Ascending aorta (tissue), 2 donors: ENCODE results near the gene FLYWCH1. TPM values are rescaled to one million over a fixed set of nuclear protein-coding genes. Genes with fewer than 3 reads are reported as not detected.

ENCODE experiments used
- DNase-seq, 2 donors: peaks; one replicate each; pipeline ENCODE4 v3.0.0-alpha.2; 2019; ENCODE audit warnings: low spot score in 2 of 2
- H3K27ac ChIP-seq, 2 donors: fragments of 200-600 bp; sonication (generic); one replicate each; pipeline ENCODE4 v1.5.1; 2016 to 2017; ENCODE audit warnings: mild to moderate bottlenecking in 1 of 2
- H3K27me3 ChIP-seq: fragments of 200-600 bp; sonication (generic); one replicate; pipeline ENCODE4 v1.5.1; 2017
- H3K36me3 ChIP-seq, 2 donors: fragments of 200-600 bp; sonication (generic); one replicate each; pipeline ENCODE4 v1.5.1; 2016
- H3K4me1 ChIP-seq, 2 donors: fragments of 200-600 bp; sonication (generic); one replicate each; pipeline ENCODE4 v1.5.1; 2016 to 2017; ENCODE audit warnings: mild to moderate bottlenecking in 1 of 2
- H3K4me3 ChIP-seq, 2 donors: fragments of 200-600 bp; sonication (generic); one replicate each; pipeline ENCODE4 v1.5.1; 2016 to 2017; ENCODE audit warnings: mild to moderate bottlenecking in 1 of 2
- H3K9me3 ChIP-seq, 2 donors: fragments of 200-600 bp; sonication (generic); one replicate each; pipeline ENCODE4 v1.5.1; 2016
- CTCF ChIP-seq, 3 experiments: fragments of 200-600 bp in 2 of 3; fragments of 450-650 bp in 1 of 3; sonication (generic) in 2 of 3; IDR thresholded peaks; one replicate each; pipeline ENCODE4 v1.5.1; 2016 to 2019; ENCODE audit warnings: antibody characterized with exemption in 3 of 3, mild to moderate bottlenecking in 1 of 3, moderate library complexity in 1 of 3
- intact Hi-C: fragments of 100-400 bp; cut with DNase I; formaldehyde crosslinking; loops from one replicate; pipeline ENCODE4 v1.15.1; 2023
- total RNA-seq: library from RNA; depleted of rRNA; stranded (reverse); fragments of >200 nt; gene quantifications from one replicate; pipeline ENCODE4 v1.1.0, GENCODE V29; 2016

The FLYWCH1 gene
- total RNA-seq, 1 donor from 2014 or later = 74.3 TPM

- no peaks in the 10 kb centered on the region for H3K36me3 ChIP-seq
- H3K27ac ChIP-seq = no peak overlapping the region
- H3K4me1 ChIP-seq = no peaks in the 10 kb centered on the region
- no peak for TF ChIP-seq CTCF (IDR thresholded peaks at IDR 0.05)
- H3K9me3 ChIP-seq = no peaks in the 10 kb centered on the region
- H3K4me3 ChIP-seq = no peak overlapping the region
- no peak for DNase-seq
- intact Hi-C loops = no loop called here
- H3K27me3 ChIP-seq = no peaks in the 10 kb centered on the region
Measured at GRCh38 chr16:2871926-2872325, 39.8 kb upstream of the FLYWCH1 start.

GRCh38 chr16:2874032-2874911 lies 37.5 kb upstream of the FLYWCH1 start:
- Histone ChIP-seq H3K27ac (no peak overlapping the region), H3K4me1 (no peaks in the 10 kb centered on the region), H3K36me3 (no peaks in the 10 kb centered on the region), H3K27me3 (no peaks in the 10 kb centered on the region), H3K4me3 (no peak overlapping the region), H3K9me3 (no peaks in the 10 kb centered on the region)
- intact Hi-C loops = loop anchor here (2.0 kb wide), 1 partner anchor 45 kb away; no protein-coding TSS in a partner anchor
- TF ChIP-seq CTCF (IDR thresholded peaks at IDR 0.05) = no peak
- DNase-seq = no peak

DNA sequence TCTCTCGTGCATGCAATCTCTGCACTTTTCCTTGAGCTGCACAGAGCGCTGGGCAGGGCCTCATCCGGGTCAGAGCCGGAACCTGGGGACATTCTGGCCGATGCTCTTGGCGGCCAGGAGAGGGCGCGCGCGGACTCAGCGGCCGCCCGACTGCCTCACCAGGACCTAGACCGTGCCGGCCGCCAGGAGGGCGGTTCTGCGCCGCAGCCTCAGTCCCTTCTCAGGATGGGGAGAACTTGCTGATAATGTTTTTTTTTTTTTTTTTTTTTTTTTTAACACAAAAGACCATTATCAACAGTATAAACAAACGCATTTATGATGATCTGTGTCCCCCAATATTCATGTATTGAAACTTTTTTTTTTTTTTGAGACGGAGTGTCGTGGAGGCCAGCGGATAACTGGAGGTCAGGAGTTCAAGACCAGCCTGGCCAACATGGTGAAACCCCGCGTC lies 36.8 kb upstream of the FLYWCH1 start:
- no peaks in the 10 kb centered on the region for H3K9me3 ChIP-seq
- intact Hi-C loops = loop anchor here (1.0 to 2.0 kb wide), 2 partner anchors 29 to 44 kb away; no protein-coding TSS in a partner anchor
- H3K4me1 ChIP-seq = no peaks in the 10 kb centered on the region
- no peak overlapping the region for H3K27ac ChIP-seq
- TF ChIP-seq CTCF (IDR thresholded peaks at IDR 0.05) = peak; percentile 88 to 94 (median 94)
- no peaks in the 10 kb centered on the region for H3K27me3 ChIP-seq
- no peaks in the 10 kb centered on the region for H3K36me3 ChIP-seq
- peak; percentile 30 to 87 for DNase-seq
- H3K4me3 ChIP-seq = no peak overlapping the region

DNA sequence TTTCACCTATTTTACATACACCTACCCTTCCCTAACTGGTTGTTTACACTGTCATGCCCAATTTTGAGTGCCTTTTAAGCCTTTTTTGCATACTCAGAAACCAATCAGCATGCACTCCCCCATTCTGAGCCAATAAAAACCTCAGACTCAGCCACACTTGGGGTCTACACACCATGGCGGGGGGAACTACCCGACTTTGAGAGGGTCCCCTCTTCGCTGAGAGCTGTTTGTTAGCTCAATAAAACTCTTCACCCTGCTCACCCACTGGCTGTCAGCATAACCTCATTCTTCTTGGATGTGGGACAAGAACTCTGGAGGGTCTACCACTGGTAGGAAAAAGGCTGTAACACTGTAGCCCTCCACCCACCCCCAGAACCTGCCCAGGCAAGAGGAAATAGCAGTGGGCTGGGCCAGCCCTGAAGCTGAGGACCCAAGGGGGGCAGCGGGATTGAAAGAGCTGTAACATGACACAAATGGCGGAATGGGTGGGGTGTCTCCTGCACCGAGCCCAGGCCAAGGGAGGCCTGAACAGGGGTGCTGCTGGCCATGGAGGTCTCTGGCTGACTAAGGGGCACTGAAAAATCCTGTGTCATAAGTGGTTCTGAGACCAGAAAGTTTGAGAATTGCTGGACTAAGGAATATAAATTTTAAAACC lies 31.8 kb upstream of the FLYWCH1 start:
- H3K4me3 ChIP-seq = no peak overlapping the region
- H3K9me3 ChIP-seq = no peaks in the 10 kb centered on the region
- no peaks in the 10 kb centered on the region for H3K27me3 ChIP-seq
- intact Hi-C loops = no loop called here
- no peak overlapping the region for H3K27ac ChIP-seq
- no peak for TF ChIP-seq CTCF (IDR thresholded peaks at IDR 0.05)
- peaks cover 0 to 5% of the 10 kb centered on the region in 2 donors for H3K4me1 ChIP-seq
- H3K36me3 ChIP-seq = no peaks in the 10 kb centered on the region
- no peak for DNase-seq

GRCh38 chr16:2881783-2882649 lies 29.7 kb upstream of the FLYWCH1 start:
- Histone ChIP-seq H3K9me3 (no peaks in the 10 kb centered on the region), H3K36me3 (no peaks in the 10 kb centered on the region), H3K4me3 (peak overlapping the region; percentile 64 to 86), H3K27me3 (no peaks in the 10 kb centered on the region), H3K4me1 (peaks cover 0 to 5% of the 10 kb centered on the region in 2 donors), H3K27ac (peak overlapping the region; percentile 91 to 94)
- intact Hi-C loops = loop anchor here (1.0 to 2.0 kb wide), 3 partner anchors 14 to 139 kb away; partner anchors contain the start of gene TNFRSF12A
- DNase-seq = peak in 1 of 2 donors; percentile 75
- no peak for TF ChIP-seq CTCF (IDR thresholded peaks at IDR 0.05)
